WTC11 (cell line): ENCODE measurements around the gene AIG1. TPM values are rescaled to one million over a fixed set of nuclear protein-coding genes. Genes with fewer than 3 reads are reported as not detected.

ENCODE experiments used
- ATAC-seq: fragments of 200-7000 bp; cut with Tn5 transposase; 2 replicates; pipeline ENCODE4 v1.10.0; 2021; ENCODE audit warnings: mild to moderate bottlenecking, moderate library complexity
- CTCF ChIA-PET: fragments of 300-600 bp; sonication (Branson Sonifier 250); formaldehyde crosslinking; loops from one replicate; lab custom pipeline; 2021; ENCODE audit warnings: antibody characterized with exemption; lab: Charles Lee
- POLR2A ChIA-PET: fragments of 350-600 bp; sonication (Branson Sonifier 250); formaldehyde crosslinking; loops from one replicate; lab custom pipeline; 2021; ENCODE audit warnings: antibody characterized with exemption; lab: Charles Lee
- DNase-seq: peaks from one replicate; pipeline ENCODE4 v3.0.0; 2021; ENCODE audit warnings: low spot score
- H3K27ac Mint-ChIP-seq: 2 replicates; pipeline ENCODE4 v1.8.0; 2021; ENCODE audit warnings: mixed read lengths
- H3K27me3 Mint-ChIP-seq: 2 replicates; pipeline ENCODE4 v1.8.0; 2021; ENCODE audit warnings: low read depth, mild to moderate bottlenecking, moderate library complexity, mixed read lengths
- H3K36me3 Mint-ChIP-seq: 2 replicates; pipeline ENCODE4 v1.8.0; 2021; ENCODE audit warnings: mixed read lengths
- H3K4me1 Mint-ChIP-seq: 2 replicates; pipeline ENCODE4 v1.8.0; 2022; ENCODE audit warnings: mixed read lengths
- H3K4me3 Mint-ChIP-seq: 2 replicates; pipeline ENCODE4 v1.8.0; 2021; ENCODE audit warnings: mild to moderate bottlenecking, moderate library complexity, mixed read lengths
- H3K9me3 Mint-ChIP-seq: 2 replicates; pipeline ENCODE4 v1.8.0; 2021; ENCODE audit warnings: mixed read lengths
- FOXJ3 ChIP-seq: sonication (generic); formaldehyde crosslinking; IDR thresholded peaks from 2 replicates; pipeline ENCODE4 v1.9.0; 2021; ENCODE audit warnings: missing genetic modification reagents, mild to moderate bottlenecking, borderline replicate concordance
- HMGA2 ChIP-seq: fragments of 250-450 bp; sonication (Bioruptor Pico); IDR thresholded peaks from 2 replicates; pipeline ENCODE4 v1.4.0; 2021; ENCODE audit warnings: mild to moderate bottlenecking, moderate library complexity
- MYBL2 ChIP-seq: sonication (generic); formaldehyde crosslinking; IDR thresholded peaks from 2 replicates; pipeline ENCODE4 v1.8.1; 2023; ENCODE audit warnings: mild to moderate bottlenecking, moderate library complexity, missing genetic modification reagents
- NR1H2 ChIP-seq: sonication (generic); formaldehyde crosslinking; IDR thresholded peaks from 2 replicates; pipeline ENCODE4 v1.9.0; 2021; ENCODE audit warnings: mild to moderate bottlenecking, moderate library complexity, missing genetic modification reagents
- RELA ChIP-seq: sonication (generic); formaldehyde crosslinking; IDR thresholded peaks from 2 replicates; pipeline ENCODE4 v1.8.1; 2022; ENCODE audit warnings: missing genetic modification reagents, mild to moderate bottlenecking, borderline replicate concordance
- TEAD4 ChIP-seq: sonication (generic); formaldehyde crosslinking; IDR thresholded peaks from 2 replicates; pipeline ENCODE4 v1.8.0; 2022; ENCODE audit warnings: mild to moderate bottlenecking, missing genetic modification reagents
- ZBTB21 ChIP-seq: sonication (generic); formaldehyde crosslinking; IDR thresholded peaks from 2 replicates; pipeline ENCODE4 v1.8.1; 2023; ENCODE audit warnings: mild to moderate bottlenecking, missing genetic modification reagents, borderline replicate concordance
- ZNF263 ChIP-seq: sonication (generic); formaldehyde crosslinking; IDR thresholded peaks from 2 replicates; pipeline ENCODE4 v1.8.1; 2022; ENCODE audit warnings: low read depth, mild to moderate bottlenecking, moderate library complexity, missing genetic modification reagents
- ZNF396 ChIP-seq: fragments of 250-450 bp; sonication (Bioruptor Pico); IDR thresholded peaks from 2 replicates; pipeline ENCODE4 v1.8.0; 2021; ENCODE audit warnings: mild to moderate bottlenecking, moderate library complexity, borderline replicate concordance
- total RNA-seq: library from RNA; stranded (reverse); gene quantifications from 3 replicates; pipeline ENCODE4 v1.2.3, GENCODE V29; 2021
- TF ChIP-seq, protein P1 (sequence below): fragments of 250-450 bp; sonication (Bioruptor Pico); IDR thresholded peaks from 2 replicates; pipeline ENCODE4 v2.1.2; 2022; ENCODE audit warnings: mild to moderate bottlenecking, moderate library complexity
- TF ChIP-seq, protein P2 (sequence below): sonication (generic); formaldehyde crosslinking; IDR thresholded peaks from 2 replicates; pipeline ENCODE4 v1.8.1; 2023; ENCODE audit warnings: mild to moderate bottlenecking, missing genetic modification reagents, borderline replicate concordance
- TF ChIP-seq, protein P3 (sequence below): sonication (generic); formaldehyde crosslinking; IDR thresholded peaks from 2 replicates; pipeline ENCODE4 v1.8.0; 2022; ENCODE audit warnings: mild to moderate bottlenecking, missing genetic modification reagents
- TF ChIP-seq, protein P4 (sequence below): sonication (generic); formaldehyde crosslinking; IDR thresholded peaks from 2 replicates; pipeline ENCODE4 v1.8.1; 2023; ENCODE audit warnings: mild to moderate bottlenecking, missing genetic modification reagents, moderate library complexity
- TF ChIP-seq, protein P5 (sequence below): sonication (generic); formaldehyde crosslinking; IDR thresholded peaks from 2 replicates; pipeline ENCODE4 v1.8.1; 2022; ENCODE audit warnings: low read depth, mild to moderate bottlenecking, moderate library complexity, missing genetic modification reagents, borderline replicate concordance
- TF ChIP-seq, protein P6 (sequence below): fragments of 250-450 bp; sonication (Bioruptor Pico); IDR thresholded peaks from 2 replicates; pipeline ENCODE4 v1.9.0; 2021; ENCODE audit warnings: mild to moderate bottlenecking
- TF ChIP-seq, protein P7 (sequence below): fragments of 250-450 bp; sonication (Bioruptor Pico); IDR thresholded peaks from 2 replicates; pipeline ENCODE4 v1.8.0; 2021; ENCODE audit warnings: mild to moderate bottlenecking

The AIG1 gene
- total RNA-seq, 1 experiment from 2014 or later, result 38.8 TPM

DNA sequence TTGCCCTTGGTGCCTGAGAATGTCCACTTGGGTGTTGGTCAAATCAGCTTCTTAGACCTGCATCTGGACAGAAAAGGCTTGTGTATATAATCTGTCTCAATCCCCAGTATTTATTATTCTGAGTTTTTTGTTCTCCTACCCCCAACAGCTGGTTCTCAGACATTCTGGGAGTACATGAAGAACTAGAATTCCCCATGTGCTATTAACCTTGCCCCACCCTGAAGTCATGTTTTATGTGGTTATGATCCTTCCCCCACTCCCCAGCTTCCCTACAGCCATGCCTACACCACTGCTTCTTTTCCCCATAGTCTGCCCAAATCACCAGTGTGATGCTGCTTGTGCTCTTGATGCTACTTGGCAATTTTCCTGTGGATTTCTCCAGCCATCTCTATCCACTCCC lies 232.8 kb downstream of the AIG1 start (continued):
- TF ChIP-seq RELA (CRISPR knock-in tag), result no peak
- TF ChIP-seq, protein P1, sequence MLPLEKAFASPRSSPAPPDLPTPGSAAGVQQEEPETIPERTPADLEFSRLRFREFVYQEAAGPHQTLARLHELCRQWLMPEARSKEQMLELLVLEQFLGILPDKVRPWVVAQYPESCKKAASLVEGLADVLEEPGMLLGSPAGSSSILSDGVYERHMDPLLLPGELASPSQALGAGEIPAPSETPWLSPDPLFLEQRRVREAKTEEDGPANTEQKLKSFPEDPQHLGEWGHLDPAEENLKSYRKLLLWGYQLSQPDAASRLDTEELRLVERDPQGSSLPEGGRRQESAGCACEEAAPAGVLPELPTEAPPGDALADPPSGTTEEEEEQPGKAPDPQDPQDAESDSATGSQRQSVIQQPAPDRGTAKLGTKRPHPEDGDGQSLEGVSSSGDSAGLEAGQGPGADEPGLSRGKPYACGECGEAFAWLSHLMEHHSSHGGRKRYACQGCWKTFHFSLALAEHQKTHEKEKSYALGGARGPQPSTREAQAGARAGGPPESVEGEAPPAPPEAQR (CRISPR knock-in tag), result no peak
- TF ChIP-seq, protein P2, sequence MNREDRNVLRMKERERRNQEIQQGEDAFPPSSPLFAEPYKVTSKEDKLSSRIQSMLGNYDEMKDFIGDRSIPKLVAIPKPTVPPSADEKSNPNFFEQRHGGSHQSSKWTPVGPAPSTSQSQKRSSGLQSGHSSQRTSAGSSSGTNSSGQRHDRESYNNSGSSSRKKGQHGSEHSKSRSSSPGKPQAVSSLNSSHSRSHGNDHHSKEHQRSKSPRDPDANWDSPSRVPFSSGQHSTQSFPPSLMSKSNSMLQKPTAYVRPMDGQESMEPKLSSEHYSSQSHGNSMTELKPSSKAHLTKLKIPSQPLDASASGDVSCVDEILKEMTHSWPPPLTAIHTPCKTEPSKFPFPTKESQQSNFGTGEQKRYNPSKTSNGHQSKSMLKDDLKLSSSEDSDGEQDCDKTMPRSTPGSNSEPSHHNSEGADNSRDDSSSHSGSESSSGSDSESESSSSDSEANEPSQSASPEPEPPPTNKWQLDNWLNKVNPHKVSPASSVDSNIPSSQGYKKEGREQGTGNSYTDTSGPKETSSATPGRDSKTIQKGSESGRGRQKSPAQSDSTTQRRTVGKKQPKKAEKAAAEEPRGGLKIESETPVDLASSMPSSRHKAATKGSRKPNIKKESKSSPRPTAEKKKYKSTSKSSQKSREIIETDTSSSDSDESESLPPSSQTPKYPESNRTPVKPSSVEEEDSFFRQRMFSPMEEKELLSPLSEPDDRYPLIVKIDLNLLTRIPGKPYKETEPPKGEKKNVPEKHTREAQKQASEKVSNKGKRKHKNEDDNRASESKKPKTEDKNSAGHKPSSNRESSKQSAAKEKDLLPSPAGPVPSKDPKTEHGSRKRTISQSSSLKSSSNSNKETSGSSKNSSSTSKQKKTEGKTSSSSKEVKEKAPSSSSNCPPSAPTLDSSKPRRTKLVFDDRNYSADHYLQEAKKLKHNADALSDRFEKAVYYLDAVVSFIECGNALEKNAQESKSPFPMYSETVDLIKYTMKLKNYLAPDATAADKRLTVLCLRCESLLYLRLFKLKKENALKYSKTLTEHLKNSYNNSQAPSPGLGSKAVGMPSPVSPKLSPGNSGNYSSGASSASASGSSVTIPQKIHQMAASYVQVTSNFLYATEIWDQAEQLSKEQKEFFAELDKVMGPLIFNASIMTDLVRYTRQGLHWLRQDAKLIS (CRISPR knock-in tag), result no peak
- TF ChIP-seq TEAD4 (CRISPR knock-in tag), result no peak
- no peak for TF ChIP-seq MYBL2 (CRISPR knock-in tag)
- no peak for TF ChIP-seq ZBTB21
- TF ChIP-seq, protein P3, sequence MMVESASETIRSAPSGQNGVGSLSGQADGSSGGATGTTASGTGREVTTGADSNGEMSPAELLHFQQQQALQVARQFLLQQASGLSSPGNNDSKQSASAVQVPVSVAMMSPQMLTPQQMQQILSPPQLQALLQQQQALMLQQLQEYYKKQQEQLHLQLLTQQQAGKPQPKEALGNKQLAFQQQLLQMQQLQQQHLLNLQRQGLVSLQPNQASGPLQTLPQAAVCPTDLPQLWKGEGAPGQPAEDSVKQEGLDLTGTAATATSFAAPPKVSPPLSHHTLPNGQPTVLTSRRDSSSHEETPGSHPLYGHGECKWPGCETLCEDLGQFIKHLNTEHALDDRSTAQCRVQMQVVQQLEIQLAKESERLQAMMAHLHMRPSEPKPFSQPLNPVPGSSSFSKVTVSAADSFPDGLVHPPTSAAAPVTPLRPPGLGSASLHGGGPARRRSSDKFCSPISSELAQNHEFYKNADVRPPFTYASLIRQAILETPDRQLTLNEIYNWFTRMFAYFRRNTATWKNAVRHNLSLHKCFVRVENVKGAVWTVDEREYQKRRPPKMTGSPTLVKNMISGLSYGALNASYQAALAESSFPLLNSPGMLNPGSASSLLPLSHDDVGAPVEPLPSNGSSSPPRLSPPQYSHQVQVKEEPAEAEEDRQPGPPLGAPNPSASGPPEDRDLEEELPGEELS (CRISPR knock-in tag), result no peak
- no peak for TF ChIP-seq ZNF263 (CRISPR knock-in tag)
- no peak for TF ChIP-seq ZNF396 (CRISPR knock-in tag)
- TF ChIP-seq FOXJ3 (CRISPR knock-in tag), result no peak
- TF ChIP-seq, protein P4, sequence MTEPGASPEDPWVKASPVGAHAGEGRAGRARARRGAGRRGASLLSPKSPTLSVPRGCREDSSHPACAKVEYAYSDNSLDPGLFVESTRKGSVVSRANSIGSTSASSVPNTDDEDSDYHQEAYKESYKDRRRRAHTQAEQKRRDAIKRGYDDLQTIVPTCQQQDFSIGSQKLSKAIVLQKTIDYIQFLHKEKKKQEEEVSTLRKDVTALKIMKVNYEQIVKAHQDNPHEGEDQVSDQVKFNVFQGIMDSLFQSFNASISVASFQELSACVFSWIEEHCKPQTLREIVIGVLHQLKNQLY (CRISPR knock-in tag), result no peak
- no peak for TF ChIP-seq NR1H2
- TF ChIP-seq, all 79 proteins: peak for 0

DNA sequence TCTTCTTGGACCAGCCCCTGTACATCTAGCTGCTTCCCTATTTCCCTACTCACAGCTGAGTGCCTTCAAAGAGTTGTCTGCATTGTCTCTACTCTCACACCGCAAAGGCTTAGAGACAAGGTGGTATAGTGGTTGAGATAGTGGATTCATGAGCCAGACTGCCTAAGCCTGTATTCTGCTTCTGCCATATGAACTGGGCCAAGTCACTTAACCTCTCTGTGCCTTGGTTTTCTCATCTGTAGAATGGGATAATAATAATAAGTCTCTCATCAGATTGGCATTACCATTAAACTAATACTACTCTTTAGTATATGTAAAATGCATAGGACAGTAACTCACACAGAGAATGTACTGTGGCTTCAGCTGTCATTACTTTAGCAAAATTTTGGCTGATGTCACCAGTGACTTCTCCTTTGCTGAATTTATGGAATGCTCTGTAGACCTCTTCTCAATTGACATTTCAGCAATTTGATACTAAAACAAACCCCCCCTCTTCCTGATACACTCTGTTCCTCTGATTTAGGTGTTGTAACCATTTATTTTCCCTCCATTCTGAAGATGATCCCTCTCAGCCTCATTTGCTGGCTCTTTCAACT lies 233.7 kb downstream of the AIG1 start:
- ATAC-seq, result no peak
- TF ChIP-seq, protein P5, sequence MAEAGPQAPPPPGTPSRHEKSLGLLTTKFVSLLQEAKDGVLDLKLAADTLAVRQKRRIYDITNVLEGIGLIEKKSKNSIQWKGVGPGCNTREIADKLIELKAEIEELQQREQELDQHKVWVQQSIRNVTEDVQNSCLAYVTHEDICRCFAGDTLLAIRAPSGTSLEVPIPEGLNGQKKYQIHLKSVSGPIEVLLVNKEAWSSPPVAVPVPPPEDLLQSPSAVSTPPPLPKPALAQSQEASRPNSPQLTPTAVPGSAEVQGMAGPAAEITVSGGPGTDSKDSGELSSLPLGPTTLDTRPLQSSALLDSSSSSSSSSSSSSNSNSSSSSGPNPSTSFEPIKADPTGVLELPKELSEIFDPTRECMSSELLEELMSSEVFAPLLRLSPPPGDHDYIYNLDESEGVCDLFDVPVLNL, result no peak
- TF ChIP-seq, protein P6, sequence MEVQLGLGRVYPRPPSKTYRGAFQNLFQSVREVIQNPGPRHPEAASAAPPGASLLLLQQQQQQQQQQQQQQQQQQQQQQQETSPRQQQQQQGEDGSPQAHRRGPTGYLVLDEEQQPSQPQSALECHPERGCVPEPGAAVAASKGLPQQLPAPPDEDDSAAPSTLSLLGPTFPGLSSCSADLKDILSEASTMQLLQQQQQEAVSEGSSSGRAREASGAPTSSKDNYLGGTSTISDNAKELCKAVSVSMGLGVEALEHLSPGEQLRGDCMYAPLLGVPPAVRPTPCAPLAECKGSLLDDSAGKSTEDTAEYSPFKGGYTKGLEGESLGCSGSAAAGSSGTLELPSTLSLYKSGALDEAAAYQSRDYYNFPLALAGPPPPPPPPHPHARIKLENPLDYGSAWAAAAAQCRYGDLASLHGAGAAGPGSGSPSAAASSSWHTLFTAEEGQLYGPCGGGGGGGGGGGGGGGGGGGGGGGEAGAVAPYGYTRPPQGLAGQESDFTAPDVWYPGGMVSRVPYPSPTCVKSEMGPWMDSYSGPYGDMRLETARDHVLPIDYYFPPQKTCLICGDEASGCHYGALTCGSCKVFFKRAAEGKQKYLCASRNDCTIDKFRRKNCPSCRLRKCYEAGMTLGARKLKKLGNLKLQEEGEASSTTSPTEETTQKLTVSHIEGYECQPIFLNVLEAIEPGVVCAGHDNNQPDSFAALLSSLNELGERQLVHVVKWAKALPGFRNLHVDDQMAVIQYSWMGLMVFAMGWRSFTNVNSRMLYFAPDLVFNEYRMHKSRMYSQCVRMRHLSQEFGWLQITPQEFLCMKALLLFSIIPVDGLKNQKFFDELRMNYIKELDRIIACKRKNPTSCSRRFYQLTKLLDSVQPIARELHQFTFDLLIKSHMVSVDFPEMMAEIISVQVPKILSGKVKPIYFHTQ, result no peak
- TF ChIP-seq, protein P7, sequence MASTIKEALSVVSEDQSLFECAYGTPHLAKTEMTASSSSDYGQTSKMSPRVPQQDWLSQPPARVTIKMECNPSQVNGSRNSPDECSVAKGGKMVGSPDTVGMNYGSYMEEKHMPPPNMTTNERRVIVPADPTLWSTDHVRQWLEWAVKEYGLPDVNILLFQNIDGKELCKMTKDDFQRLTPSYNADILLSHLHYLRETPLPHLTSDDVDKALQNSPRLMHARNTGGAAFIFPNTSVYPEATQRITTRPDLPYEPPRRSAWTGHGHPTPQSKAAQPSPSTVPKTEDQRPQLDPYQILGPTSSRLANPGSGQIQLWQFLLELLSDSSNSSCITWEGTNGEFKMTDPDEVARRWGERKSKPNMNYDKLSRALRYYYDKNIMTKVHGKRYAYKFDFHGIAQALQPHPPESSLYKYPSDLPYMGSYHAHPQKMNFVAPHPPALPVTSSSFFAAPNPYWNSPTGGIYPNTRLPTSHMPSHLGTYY (CRISPR knock-in tag), result no peak
- no peak for TF ChIP-seq HMGA2 (CRISPR knock-in tag)
- H3K36me3 Mint-ChIP-seq, result peaks cover 11% of the 10 kb centered on the region
- CTCF ChIA-PET, result no interaction called here
- POLR2A ChIA-PET, result no interaction called here
- H3K4me3 Mint-ChIP-seq, result no peak overlapping the region
- DNase-seq, result no peak
- peaks cover 16% of the 10 kb centered on the region for H3K4me1 Mint-ChIP-seq
- H3K27me3 Mint-ChIP-seq, result no peaks in the 10 kb centered on the region
- H3K9me3 Mint-ChIP-seq, result peaks cover 24% of the 10 kb centered on the region; the same call in 1 of the 2 replicates
- no peak overlapping the region for H3K27ac Mint-ChIP-seq
